CD4-positive, alpha-beta T cell treated with Interleukin-15 for 4 hours (primary cell): ENCODE results near the gene SDK2.
"Not testable (repeated sequence)": the region's sequence is repeated elsewhere in the genome, so short reads cannot be mapped to it uniquely, and the experiment has no call there.

ENCODE experiments used
- DNase-seq: peaks from one replicate; pipeline ENCODE4 v3.0.0-alpha.2; 2020; ENCODE audit warnings: low spot score

Gene SDK2

DNA sequence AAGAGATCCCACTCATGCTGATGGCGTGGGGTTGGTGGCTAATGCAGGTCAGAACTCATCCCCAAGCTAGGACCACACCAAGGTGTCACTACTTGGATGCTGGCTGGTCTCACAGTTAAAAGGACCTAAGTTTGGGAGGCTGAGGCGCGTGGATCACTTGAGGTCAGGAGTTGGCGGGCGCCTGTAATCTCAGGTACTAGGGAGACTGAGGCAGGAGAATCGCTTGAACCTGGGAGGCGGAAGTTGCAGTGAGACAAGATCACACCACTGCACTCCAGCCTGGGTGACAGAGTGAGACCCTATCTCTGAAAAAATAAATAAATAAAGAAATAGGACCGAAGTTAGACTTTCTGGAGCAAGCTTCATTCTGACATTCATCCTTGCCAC, 325.8 kb downstream of the SDK2 start:
- no peak for DNase-seq

DNA sequence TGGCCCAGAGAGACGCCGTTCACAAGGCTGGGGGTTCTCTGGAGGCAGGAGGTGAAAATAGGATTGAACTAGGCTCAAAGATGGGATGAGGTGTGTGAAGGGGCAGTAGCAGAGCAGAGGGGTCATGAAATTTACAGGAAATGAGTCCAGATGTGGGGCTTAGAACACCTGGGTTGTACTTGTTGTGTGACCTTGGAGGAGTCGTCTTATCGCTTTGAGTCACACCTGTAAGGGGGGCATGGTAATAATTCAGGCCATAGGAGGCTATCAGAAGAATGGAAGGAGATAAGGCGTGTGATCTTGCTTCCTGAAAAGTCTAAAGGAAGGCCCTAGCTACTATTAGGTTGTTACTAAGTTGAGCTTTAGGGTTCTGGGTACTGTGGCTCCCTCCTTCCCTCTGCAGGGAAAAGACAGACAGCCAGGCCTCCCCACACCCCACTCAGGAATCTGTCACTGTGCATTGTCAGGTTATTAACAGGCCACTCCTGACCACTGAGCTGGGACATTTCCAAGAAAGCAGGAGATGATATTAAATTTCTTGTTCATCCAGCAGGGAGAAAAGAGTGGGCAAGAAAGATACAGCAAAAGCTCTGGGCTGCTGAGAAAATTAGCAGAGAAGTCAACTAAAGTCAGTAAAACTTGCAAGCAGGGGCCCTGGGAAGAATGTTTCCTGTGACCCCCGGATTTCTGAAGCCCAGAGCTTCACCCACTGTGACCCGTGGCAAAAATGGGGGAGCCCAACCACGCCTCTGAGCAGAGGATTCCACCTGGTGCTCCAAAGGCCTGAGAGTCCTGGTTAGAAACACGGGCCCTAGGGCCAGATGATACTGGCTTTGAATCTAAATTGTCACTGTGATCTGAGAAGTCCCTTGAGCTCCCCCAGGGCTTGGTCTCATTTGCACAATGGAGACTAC, 326.5 kb downstream of the SDK2 start:
- DNase-seq = no peak

DNA sequence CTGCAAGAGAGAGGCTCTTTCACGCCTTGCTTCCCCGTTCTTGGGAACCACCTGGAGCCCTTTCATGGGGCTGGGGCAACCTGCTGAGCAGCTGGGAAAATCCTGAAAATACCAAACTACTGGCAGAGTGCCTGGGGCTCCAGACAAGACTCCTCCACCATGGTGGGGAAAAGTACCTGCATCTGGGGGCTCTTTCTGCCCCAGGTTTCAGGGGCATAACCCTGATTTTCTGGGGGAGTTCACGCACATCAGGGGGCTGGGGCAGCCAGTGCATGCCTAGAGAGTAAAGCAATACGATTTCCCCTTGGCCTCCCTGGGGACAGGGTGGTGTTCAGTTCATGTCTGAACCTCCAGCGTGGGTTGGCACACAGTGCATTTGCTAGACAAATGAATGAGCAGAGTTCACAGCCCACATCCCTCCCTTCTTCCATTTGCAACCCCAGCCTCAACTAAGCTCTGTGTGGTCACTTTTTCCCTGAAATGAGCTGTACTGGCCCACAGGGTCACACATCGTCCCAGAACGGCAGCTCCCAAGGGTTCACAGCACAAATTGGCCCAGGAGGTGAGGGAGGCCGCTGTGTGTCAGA, 327.2 kb downstream of the SDK2 start:
- DNase-seq = no peak

DNA sequence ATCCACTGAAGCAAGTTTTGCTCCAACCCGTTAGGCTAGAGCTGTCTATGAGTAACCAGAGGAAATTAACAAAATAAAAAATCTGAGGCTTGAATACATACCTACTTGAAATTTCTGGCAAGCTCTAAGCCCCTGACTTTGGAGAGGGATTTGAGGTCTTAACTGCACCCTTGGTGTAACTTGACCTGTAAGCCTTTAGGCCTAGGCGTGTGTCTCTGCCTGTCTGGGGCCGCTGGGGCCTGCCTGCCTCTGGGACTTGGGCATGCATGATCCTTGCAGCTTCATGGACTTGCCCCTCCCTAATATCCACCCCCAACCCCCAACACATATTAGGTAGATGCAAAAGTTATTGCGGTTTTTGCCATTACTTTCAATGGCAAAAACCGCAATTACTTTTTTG, 328.8 kb downstream of the SDK2 start:
- DNase-seq = no peak

DNA sequence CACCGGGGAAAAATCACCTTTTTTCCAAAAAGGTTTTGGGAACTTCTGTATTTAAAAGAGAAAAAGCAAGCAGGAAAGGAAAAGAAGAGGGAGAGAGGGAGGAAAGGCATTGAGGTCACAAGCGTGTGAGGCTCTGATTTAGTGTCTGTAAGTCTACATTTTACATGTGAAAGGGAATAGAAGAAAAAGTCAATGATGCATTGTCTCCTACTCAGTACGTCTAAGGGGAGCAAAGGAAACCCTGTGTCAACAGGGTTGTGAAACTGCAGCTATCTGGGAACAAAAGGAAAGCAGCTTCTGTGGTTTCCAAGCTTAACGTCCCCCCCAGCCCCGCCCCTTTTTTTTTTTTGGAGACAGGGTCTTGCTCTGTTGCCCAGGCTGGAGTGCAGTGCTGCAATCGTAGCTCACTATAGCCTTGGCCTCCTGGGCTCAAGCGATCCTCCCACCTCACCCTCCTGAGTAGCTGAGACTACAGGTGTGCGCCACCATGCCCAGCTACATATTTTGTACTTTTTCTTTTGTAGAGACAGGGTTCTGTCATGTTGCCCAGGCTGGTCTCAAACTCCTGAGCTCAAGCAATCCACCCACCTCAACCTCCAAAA, 330.6 kb downstream of the SDK2 start:
- no peak for DNase-seq

DNA sequence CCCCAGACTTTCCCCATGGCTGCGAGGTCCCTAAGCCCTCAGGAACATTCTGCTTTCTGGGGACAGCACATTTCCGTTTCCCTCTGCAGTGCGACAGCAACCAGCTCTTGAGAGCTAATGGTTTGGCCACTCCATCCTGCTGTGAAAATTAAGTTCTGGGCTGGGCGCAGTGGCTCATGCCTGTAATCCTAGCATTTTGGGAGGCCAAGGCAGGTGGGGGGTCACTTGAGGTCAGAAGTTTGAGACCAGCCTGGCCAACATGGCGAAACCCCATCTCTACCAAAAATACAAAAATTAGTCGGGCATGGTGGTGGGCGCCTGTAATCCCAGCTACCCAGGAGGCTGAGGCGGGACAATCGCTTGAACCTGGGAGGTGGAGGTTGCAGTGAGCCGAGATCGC, 331.4 kb downstream of the SDK2 start:
- not testable (repeated sequence) for DNase-seq

DNA sequence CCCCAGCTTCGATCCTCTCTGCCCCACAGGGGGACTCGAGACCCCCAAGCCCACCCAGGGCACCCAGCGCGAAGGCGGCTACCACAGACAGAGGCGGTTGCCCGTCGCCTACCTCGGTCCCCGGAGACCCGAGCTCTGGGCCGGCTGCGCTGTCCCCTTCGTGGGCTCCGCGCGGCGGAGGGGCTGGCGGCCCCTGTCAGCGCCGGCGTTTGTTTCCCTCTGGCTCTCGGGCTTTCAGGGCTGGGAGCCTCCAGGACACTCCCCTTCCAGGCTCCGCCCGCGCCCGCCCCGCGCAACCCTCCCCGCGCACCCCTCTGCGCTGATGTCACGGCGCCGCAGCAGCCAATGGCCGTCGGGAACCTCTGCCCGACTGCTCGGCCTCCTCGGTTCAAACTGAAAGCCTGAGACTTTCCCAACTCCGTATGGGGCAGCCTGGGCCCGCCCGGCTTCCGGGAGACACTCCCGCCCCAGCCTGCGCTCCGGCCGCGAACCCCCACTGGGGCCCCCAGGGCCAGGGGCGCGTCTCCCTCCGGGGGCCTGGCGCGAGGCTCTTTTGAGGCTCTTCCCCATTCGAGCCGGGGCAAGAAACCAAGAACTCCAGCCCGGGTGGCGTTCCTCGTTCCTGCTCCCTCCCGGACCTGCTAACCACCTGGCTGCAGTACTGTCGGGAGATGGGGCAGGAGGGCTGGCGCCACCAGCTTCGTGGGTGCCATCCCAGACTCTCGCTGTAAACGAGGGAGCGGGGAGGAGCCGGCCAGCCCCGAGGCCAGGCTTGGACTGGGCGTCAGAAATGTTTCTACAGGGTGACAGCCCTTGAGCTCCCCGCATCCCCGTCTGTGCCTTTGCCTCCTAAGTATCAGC, 332.2 kb downstream of the SDK2 start, which contains the start of gene CDC42EP4:
Gene CDC42EP4, minus strand, starts transcription at position 221 of the 861 bp plus-strand sequence. CDS start 25,501 bp downstream, outside the sequence.
- peak; percentile 78 for DNase-seq

DNA sequence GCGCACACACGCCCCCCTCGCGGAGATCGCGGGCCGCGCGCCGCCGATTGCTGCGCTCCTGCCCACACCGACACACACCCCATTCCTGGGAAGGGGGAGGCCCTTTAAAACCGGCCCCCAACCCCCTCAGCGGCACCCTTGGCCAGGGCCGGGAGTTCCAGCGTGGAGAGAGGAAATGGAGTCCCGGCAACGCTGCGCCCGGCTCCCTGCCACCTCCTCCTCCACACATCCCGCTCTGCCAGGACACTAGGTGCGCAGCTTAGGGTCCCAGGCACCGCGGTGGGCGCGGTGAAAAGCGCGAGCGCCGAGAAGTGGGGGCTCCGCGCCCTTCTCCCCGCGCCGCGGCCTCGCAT, 332.8 kb downstream of the SDK2 start:
- DNase-seq = no peak

DNA sequence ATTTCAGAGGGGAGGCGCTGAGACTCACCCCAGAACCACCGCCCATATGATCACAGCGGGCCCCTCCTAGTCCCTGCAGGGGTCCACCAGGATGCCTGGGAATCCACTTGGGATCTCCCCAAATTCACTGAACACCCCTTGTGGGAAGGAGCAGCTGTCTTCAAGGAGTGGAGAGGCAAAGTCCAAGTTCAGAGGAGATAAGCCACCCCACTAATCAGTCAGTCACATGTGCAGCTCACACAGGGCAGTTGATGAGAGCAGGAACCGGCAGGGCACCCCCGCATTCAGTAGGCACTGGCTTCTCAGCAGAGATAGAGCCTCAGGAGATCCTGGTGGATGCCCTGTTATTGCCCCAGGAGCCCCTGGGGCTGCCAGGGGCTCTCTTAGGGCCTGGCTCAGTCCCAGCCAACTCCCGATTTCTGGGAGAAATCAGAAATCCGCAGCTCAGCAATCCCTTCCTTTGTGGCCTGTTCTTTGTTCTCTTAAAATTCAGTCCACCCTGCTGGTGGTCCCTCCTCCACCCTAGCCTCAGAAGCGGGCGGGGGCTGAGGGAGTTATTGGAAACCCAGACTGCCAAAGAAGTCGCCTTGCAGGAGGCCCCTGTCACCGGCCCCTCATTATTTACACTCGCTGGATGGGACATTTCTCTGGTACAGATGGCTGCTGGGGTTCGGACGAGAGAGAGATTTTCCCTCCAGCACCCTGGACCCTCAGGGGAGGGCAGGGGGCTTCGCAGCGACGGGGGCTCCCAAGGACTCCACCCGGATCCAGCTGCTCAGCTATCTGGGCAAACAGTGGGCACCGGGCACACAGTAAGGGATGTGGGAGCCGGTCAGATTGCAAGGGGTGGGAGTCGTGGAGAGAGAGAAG, 334.3 kb downstream of the SDK2 start:
- DNase-seq = no peak

DNA sequence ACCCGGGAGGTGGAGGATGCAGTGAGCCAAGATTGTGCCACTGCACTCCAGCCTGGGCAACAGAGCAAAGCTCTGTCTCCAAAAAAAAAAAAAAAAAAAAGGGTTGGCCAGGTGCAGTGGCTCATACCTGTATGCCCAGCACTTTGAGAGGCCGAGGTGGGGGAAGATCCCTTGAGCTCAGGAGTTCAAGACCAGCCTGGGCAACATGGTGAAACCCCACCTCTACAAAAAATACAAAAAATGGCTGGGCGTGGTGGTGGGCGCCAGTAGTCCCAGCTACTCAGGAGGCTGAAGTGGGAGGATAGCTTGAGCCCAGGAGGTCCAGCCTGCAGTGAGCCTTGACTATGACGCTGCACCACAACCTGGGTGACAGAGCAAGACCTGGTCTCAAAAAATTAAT, 335.3 kb downstream of the SDK2 start:
- not testable (repeated sequence) for DNase-seq

DNA sequence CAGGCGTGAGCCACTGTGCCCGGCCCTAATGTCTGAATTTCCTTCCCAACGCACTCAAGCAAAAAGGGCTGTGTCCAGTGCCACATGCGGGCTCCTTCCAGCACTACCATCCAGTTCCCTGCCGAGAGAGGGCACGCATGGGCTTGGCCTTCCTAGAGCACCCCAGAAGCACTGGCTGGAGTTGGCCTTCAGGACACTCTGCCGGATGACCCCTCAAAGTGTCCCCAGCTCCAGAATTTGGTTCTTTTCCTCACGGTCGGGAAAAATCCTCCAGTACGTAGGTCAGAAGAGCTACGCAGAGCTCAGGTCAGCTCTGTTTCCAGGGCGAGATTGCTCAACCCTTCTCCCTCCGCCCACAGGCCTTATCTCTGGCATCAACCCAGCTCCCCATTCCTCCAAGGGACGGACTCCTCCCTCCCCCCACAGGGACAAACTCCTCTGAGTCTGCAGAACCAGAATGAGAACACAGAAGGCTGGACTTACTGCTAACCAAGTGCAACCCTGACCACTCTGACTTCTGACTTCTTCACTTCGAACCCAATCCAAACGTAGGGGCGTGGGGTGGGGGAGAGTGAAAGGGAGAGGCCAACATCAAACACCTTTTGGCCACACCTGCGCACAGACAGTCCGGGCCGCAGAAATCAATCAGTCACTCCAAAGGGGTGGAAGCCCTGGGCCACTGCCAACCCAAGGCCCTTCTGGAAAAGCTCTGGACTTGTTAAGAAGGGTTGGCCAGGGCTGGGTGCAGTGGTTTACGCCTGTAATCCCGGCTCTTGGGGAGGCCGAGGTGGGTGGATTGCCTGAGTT, 336.0 kb downstream of the SDK2 start:
- no peak for DNase-seq

DNA sequence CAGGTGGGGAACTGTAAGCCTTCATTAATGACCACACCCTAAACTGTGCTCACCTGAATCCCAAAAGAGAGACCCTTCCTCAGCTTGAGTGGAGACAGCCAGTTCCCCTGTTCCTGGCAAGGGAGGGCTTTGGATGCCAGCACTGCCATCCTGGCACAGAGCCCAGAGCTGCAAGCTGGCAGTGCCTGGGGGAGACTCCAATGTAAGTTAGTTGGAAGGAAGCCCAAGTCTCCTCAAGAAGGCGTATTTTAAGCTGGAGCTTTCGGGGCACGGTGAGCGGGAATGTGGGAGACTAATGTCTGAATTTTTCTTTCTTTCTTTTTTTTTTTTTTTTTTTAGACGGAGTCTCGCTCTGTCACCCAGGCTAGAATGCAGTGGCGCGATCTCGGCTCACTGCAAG, 337.1 kb downstream of the SDK2 start:
- DNase-seq = no peak

DNA sequence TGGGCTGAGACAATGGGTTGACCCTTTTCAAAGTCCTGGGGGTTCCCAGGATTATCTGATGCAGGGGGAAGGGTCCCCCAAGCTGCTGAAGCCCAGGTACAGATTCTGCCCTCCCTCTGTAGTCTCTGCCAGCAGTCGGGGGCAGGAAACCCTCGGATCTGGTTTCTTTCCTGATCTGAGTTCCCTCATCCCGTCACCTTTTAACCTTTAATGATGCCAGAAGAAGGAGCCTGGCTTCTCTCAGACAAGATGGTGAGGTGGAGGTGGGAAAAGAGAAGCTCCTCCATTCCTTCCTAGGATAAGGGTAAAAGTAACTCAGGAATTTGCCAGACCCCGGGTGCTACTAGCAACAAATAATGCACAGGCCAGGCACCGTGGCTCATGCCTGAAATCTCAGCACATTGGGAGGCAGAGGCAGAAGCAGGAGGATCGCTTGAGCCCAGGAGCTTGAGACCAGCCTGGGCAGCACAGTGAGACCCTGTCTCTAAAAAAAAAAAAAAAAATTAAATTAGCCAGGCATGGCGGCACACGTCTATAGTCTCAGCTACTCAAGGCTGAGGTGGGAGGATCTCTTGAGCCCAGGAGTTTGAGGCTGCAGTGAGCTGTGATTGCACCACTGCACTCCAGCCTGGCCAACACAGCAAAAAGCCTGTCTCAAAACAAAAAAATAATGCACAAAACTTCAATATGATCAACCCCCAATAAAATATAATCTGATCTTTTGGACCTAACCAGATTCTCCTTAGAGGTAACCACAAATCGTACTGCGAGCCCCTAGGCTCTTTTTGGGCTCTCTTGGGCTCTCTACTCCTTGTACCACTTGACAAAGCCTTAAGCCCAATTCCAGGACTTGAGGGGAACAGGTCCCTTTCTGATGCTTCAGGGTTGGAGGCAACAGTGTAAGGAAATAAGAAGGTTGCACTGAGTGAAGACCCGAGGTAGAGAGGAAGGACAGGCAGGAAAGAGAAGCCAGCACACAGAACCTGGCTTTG, 338.1 kb downstream of the SDK2 start:
- DNase-seq = no peak

DNA sequence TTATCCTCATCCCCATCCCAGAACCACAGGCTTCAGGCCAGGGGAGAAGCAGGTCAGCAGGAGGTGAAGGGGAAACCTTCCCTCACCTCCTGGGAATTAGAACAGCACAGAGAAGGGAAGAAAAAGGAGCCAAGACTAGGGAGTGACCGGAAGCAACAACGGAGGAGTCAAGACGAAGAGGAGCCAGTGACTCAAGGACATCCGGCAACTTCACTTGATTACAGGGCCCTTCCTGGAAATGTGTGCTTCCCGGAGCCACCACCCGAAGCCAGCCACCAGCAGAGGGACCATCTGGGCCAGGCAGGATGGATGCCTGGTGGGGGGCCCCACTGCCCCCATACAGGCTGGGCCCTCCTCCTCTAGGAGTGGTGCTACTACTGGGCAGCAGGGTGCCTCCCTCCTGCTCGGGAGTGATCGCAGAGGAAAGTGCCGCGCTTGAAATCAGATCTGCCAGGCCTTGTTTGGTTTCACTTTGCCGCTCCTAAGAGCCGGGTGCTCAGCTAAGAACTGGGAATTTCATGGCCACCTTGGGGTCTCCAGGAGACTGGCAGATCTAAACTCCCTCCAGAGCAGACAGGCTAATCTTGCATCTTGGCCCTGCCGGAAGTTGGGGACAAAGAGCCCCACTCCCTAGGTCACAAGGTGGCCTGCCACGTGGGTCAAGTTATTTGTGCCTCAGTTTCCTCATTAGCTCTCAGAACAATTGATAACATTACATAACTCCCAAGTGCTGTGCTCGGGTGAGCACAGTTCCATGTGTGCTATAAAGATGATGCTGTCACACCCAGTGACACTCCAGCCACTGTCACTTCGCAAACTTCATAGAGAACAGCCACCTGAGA, 339.1 kb downstream of the SDK2 start:
- no peak for DNase-seq

DNA sequence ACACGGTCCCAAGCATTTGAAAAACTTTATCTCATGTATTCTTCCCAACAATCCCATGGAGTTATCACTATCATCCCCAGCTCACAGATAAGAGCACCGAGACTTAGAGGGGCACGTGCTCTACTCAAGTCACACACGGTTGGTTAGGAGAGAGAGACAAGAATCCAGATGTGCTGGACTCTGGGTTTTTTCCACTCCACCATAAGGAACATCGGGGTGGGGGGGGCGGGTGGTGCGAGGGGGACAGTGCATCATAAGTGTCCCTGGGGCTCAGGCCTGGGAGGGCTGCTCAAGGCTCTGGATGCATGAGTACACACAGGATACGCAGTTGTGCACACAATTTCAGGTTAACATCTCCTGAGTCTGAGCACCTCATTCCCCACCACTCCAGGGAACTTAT, 339.8 kb downstream of the SDK2 start:
- no peak for DNase-seq

DNA sequence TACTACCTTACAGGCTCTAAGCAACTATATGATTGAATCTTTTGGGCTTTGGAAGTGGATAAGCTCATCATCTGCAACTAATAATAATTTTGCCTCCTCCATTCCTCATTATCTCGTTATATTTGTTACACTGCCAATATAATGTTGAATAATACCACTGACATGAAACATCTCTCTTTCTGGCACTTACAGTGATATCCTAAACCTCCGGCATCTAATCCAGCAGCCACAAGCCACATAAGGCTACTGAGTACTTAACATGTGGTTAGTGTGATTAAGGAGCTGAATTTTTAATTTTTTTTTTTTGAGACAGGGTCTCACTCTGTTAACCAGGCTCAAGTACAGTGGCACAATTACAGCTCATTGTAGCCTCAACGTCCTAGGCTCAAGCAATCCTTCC, 342.1 kb downstream of the SDK2 start:
- DNase-seq = no peak

DNA sequence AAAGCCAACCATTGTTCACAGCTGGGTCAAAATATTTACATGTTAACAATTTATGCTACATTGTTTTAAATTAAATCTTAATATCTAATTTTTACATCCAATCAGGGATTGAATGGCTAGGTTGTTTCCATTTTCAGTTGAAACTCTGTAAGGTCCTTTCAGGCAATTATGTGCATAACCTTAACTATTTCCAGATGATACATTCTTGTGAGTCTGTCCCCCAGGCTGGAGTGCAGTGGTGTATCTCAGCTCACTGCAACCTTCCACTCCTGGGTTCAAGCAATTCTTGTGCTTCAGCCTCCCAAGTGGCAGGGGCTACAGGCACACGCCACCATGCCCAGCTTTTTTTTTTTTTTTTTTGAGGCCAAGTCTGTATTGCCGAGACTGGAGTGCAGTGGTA, 342.9 kb downstream of the SDK2 start:
- no peak for DNase-seq

DNA sequence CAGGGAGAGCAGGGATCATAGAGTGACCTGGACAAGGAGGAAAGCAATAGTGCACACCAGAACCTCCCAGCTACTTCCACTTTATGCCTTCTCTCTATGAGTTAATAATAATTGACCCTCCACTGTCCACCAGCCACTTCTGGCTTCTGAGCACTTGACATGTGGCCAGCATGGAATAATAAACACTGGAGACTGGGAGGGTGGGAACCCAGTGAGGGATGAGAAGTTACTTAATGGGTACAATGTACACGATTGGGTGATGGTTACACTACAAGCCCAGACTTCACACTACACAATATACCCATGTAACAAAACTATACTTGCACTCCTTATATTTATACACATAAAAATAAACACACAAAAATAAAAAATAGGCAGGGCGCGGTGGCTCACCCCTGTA, 343.9 kb downstream of the SDK2 start:
- DNase-seq = no peak
